AG09319 (cell line): ENCODE results near the gene GAL.

Experiments used
- DNase-seq: peaks from one replicate; pipeline ENCODE4 v3.0.0-alpha.2; 2010; ENCODE audit warnings: low read depth; ENCODE audit errors: extremely low read depth
- CTCF ChIP-seq: IDR thresholded peaks from 2 replicates; pipeline ENCODE4 v1.5.1; 2011; ENCODE audit warnings: low read depth, mild to moderate bottlenecking, inconsistent platforms, low read length, moderate library complexity

The GAL gene

GRCh38 chr11:68660066-68660810 is 24.1 kb upstream of the GAL start:
- no peak for TF ChIP-seq CTCF
- no peak for DNase-seq

GRCh38 chr11:68661014-68661413 is 23.3 kb upstream of the GAL start:
- no peak for TF ChIP-seq CTCF
- DNase-seq = no peak

- no peak for DNase-seq
These were observed 22.4 kb upstream of the GAL start for GRCh38 chr11:68661697-68662603.

GRCh38 chr11:68663482-68664010 is 20.8 kb upstream of the GAL start:
- no peak for TF ChIP-seq CTCF
- DNase-seq = no peak

More at GRCh38 chr11:68661697-68662603, 22.4 kb upstream of the GAL start:
- no peak for TF ChIP-seq CTCF

GRCh38 chr11:68664141-68664540 is 20.2 kb upstream of the GAL start:
- no peak for TF ChIP-seq CTCF
- DNase-seq = no peak

- no peak for TF ChIP-seq CTCF
- DNase-seq = no peak
These were observed 19.4 kb upstream of the GAL start for GRCh38 chr11:68664906-68665305.

GRCh38 chr11:68665436-68665835 is 18.9 kb upstream of the GAL start:
- no peak for TF ChIP-seq CTCF
- no peak for DNase-seq
